Measurements from ENCODE around the gene SMTNL2. TPM values are rescaled to one million over a fixed set of nuclear protein-coding genes. Genes with fewer than 3 reads are reported as not detected.

Gene SMTNL2
- total and polyA plus RNA-seq, 9 of the 15 experiments (the other 6 are each of a cell fraction or from before 2014, with no cell fraction given): not detected

DNA sequence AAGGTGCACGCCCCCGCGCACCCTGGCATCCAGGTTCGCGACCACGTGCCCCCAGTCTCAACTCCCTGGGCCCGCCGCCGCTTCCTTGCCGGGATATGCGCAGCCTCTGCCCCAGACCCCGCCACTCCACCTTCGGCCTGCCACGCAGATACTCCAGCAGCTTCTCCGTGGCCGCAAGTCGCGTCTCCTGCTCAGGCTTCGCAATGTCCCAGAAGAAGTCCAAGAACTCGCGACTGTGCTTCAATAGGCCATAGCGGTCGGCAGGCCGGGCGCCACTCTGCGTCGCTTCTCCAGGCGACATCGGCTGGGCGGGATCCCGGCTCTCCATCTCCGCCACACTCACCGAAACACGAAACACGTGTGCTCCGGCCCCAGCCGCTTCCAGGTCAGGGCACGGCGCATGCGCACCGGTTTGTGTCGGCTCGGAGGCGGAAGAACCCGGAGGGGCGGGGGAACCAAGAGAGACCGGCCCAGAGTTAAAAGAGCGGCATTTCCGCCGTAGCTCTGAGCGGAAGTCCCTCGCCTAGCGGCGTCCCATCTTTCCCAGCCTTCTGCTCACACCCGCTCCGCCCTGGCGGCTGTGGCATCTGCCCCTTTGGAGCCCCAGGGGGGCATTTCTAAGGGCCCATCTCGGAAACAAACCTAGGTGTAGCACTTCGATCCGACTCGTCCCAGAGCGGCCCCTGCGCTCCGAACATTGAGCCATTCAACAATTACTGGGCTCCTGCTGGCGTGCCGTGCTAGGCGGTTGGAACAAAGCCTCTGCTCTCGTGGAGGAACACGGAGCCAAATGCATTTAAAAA is 29.1 kb upstream of the SMTNL2 start, which contains the start of gene MYBBP1A (continued):
- TF ChIP-seq SAP30 (IDR thresholded peaks at IDR 0.05; ENCODE audit: borderline replicate concordance, insufficient read depth, low read depth, low read length, poor library complexity, severe bottlenecking) (peak; percentile 96), IRF2 (CRISPR knock-in tag; IDR thresholded peaks at IDR 0.05) (no peak), TCF7L2 (IDR thresholded peaks at IDR 0.05; ENCODE audit: low read depth, low read length) (no peak), ATF7 (IDR thresholded peaks at IDR 0.05) (peak; percentile 55; the same call in 1 of the 2 replicates), ZNF766 (CRISPR knock-in tag; conservative IDR thresholded peaks at IDR 0.05) (no peak; the same call in 1 of the 2 replicates), EP400 (IDR thresholded peaks at IDR 0.05) (peak; percentile 91), ELF1 (tag; IDR thresholded peaks at IDR 0.05) (peak; percentile 86), POLR2G (IDR thresholded peaks at IDR 0.05; ENCODE audit: low read depth, low read length) (peak; percentile 92), SOX6 (IDR thresholded peaks at IDR 0.05) (0 out of 2 replicates have a peak, but pooled peaks have one; percentile 20), YY1 (IDR thresholded peaks at IDR 0.05; ENCODE audit: borderline replicate concordance in 1 of 3, control insufficient read depth in 1 of 3, extremely low read depth in 1 of 3, insufficient read depth in 3 of 3, insufficient read length in 1 of 3, insufficient replicate concordance in 2 of 3, low read depth in 1 of 3, low read length in 2 of 3) (peak in 2 of 3 experiments; percentile 48 to 55), CBFB (CRISPR knock-in tag; IDR thresholded peaks at IDR 0.05) (0 out of 2 replicates have a peak, but pooled peaks have one; percentile 7), TGIF2 (CRISPR knock-in tag; IDR thresholded peaks at IDR 0.05) (peak; percentile 58; the same call in 1 of the 2 replicates), HDAC2 (IDR thresholded peaks at IDR 0.05) (peak; percentile 85; the same call in 1 of the 2 replicates), MAZ (CRISPR knock-in tag; conservative IDR thresholded peaks at IDR 0.05 in 1 of 2, IDR thresholded peaks at IDR 0.05 in 1 of 2) (peak; percentile 33 to 83; a peak in 3 of 4 replicates), NCOA1 (IDR thresholded peaks at IDR 0.05; ENCODE audit: low read depth) (peak; percentile 58; the same call in 1 of the 2 replicates)
- TF ChIP-seq, protein P1, sequence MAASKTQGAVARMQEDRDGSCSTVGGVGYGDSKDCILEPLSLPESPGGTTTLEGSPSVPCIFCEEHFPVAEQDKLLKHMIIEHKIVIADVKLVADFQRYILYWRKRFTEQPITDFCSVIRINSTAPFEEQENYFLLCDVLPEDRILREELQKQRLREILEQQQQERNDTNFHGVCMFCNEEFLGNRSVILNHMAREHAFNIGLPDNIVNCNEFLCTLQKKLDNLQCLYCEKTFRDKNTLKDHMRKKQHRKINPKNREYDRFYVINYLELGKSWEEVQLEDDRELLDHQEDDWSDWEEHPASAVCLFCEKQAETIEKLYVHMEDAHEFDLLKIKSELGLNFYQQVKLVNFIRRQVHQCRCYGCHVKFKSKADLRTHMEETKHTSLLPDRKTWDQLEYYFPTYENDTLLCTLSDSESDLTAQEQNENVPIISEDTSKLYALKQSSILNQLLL (CRISPR knock-in tag; IDR thresholded peaks at IDR 0.05; ENCODE audit: borderline replicate concordance): no peak
- TF ChIP-seq, protein P2, sequence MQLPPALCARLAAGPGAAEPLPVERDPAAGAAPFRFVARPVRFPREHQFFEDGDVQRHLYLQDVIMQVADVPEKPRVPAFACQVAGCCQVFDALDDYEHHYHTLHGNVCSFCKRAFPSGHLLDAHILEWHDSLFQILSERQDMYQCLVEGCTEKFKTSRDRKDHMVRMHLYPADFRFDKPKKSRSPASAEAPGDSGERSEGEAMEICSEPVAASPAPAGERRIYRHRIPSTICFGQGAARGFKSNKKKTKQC (CRISPR knock-in tag; IDR thresholded peaks at IDR 0.05): peak; percentile 55; the same call in 1 of the 2 replicates
- TF ChIP-seq, protein P3, sequence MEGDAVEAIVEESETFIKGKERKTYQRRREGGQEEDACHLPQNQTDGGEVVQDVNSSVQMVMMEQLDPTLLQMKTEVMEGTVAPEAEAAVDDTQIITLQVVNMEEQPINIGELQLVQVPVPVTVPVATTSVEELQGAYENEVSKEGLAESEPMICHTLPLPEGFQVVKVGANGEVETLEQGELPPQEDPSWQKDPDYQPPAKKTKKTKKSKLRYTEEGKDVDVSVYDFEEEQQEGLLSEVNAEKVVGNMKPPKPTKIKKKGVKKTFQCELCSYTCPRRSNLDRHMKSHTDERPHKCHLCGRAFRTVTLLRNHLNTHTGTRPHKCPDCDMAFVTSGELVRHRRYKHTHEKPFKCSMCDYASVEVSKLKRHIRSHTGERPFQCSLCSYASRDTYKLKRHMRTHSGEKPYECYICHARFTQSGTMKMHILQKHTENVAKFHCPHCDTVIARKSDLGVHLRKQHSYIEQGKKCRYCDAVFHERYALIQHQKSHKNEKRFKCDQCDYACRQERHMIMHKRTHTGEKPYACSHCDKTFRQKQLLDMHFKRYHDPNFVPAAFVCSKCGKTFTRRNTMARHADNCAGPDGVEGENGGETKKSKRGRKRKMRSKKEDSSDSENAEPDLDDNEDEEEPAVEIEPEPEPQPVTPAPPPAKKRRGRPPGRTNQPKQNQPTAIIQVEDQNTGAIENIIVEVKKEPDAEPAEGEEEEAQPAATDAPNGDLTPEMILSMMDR (IDR thresholded peaks at IDR 0.05 in 2 of 3, conservative IDR thresholded peaks at IDR 0.05 in 1 of 3; ENCODE audit: insufficient read depth in 2 of 3, low read depth in 1 of 3, low read length in 3 of 3): 0 out of 6 replicates have a peak, but pooled peaks of 1 of the 3 experiments have one; percentile 6
- TF ChIP-seq, protein P4, sequence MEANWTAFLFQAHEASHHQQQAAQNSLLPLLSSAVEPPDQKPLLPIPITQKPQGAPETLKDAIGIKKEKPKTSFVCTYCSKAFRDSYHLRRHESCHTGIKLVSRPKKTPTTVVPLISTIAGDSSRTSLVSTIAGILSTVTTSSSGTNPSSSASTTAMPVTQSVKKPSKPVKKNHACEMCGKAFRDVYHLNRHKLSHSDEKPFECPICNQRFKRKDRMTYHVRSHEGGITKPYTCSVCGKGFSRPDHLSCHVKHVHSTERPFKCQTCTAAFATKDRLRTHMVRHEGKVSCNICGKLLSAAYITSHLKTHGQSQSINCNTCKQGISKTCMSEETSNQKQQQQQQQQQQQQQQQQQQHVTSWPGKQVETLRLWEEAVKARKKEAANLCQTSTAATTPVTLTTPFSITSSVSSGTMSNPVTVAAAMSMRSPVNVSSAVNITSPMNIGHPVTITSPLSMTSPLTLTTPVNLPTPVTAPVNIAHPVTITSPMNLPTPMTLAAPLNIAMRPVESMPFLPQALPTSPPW (CRISPR knock-in tag; IDR thresholded peaks at IDR 0.05): peak; percentile 49; the same call in 1 of the 2 replicates
